ENCODE data around the gene PAQR5.

The PAQR5 gene

DNA sequence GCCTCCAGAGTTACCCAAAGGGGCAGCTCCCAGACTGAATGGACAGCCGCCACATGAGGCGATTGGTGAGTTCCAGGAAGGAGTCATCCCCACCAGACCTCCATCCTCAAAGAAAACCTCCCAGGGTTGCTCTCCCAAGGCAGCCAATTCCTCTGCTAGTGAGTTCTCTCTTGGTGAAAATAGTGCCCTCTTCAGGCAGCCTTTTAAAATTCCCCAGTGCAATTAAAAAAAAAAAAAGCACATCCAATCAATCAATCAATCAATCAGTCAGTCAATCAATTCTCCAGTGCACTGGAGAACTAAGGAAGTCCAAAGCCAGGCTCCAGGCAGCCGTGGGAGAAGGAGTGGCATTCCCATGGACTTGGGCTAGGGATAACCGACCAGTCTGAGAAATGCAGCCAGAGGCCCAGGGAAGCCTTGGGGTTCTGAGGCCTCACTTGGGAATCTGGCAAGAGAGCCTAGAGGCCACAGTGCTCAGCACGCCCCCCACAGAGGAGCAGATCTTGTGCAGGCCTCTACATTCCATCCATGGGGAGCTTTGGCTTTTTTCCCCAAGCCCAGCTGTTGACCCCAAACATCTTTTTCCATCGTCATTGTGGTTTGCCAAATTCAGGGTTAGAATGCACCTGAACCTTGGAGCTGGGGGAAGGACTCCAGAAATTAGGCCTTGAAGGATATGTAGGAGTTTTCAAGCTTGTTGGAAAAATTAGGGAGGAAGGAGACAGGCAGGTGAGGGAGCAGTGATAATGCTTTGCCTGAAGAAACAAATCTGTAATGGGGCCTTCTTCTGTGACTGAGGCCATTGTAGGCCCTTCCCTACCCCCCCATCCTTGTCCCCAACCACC, 4.8 kb downstream of the PAQR5 start:
- no peak overlapping the region for H3K27ac ChIP-seq (ENCODE audit: low read depth, low read length)
- H3K79me2 ChIP-seq (ENCODE audit: control insufficient read depth, insufficient read depth, low read length, poor library complexity) = no peaks in the 10 kb centered on the region
- no CpG with 5 or more reads among the region's 6 CpGs for WGBS (ENCODE audit: extremely low coverage, insufficient coverage, insufficient read length)
- peaks cover 2% of the 10 kb centered on the region for H3K9me3 ChIP-seq (ENCODE audit: insufficient read depth, low read depth, low read length)
- no peak overlapping the region for H4K91ac ChIP-seq (ENCODE audit: low read depth, low read length)
- H3K36me3 ChIP-seq (ENCODE audit: control insufficient read depth in 1 of 2, insufficient read depth in 2 of 2, low read length in 2 of 2) = no peaks in the 10 kb centered on the region
- H3K23ac ChIP-seq (ENCODE audit: low read length) = no peak overlapping the region
- H2AK5ac ChIP-seq (ENCODE audit: low read length) = no peak overlapping the region
- H2BK120ac ChIP-seq (ENCODE audit: insufficient read depth, low read length, poor library complexity) = no peak overlapping the region
- no peak overlapping the region for H2BK5ac ChIP-seq (ENCODE audit: low read depth, low read length, poor library complexity)
- DNase-seq = no peak
- H3K14ac ChIP-seq (ENCODE audit: low read length) = no peak overlapping the region
- no peak overlapping the region for H3K4me2 ChIP-seq (ENCODE audit: low read length)
- H3K27me3 ChIP-seq (ENCODE audit: insufficient read depth, low read length) = peaks cover 18% of the 10 kb centered on the region
- no peak overlapping the region for H4K8ac ChIP-seq (ENCODE audit: low read depth, low read length)
- H3K4me1 ChIP-seq (ENCODE audit: control insufficient read depth in 1 of 2, insufficient read depth in 2 of 2, low read length in 2 of 2) = peaks cover 5 to 10% of the 10 kb centered on the region in 2 experiments
- H3K18ac ChIP-seq (ENCODE audit: low read length) = no peak overlapping the region
- no peak overlapping the region for H3K4me3 ChIP-seq (ENCODE audit: low read depth, low read length)
- H3K79me1 ChIP-seq (ENCODE audit: low read length) = no peaks in the 10 kb centered on the region
- H2BK12ac ChIP-seq (ENCODE audit: low read length) = no peak overlapping the region
- H3K9ac ChIP-seq (ENCODE audit: low read length) = no peak overlapping the region
- H3K4ac ChIP-seq (ENCODE audit: low read depth, low read length) = no peak overlapping the region
- H2AFZ ChIP-seq (ENCODE audit: insufficient read depth, low read length, poor library complexity) = no peak overlapping the region
- H4K12ac ChIP-seq (ENCODE audit: low read depth, low read length) = no peak overlapping the region

GRCh38 chr15:69304182-69304545, 5.5 kb downstream of the PAQR5 start:
- Histone ChIP-seq H3K18ac (ENCODE audit: low read length) (no peak overlapping the region), H3K4me1 (ENCODE audit: control insufficient read depth in 1 of 2, insufficient read depth in 2 of 2, low read length in 2 of 2) (peaks cover 3 to 6% of the 10 kb centered on the region in 2 experiments), H4K8ac (ENCODE audit: low read depth, low read length) (no peak overlapping the region), H3K79me1 (ENCODE audit: low read length) (no peaks in the 10 kb centered on the region), H3K36me3 (ENCODE audit: control insufficient read depth in 1 of 2, insufficient read depth in 2 of 2, low read length in 2 of 2) (no peaks in the 10 kb centered on the region), H2AFZ (ENCODE audit: insufficient read depth, low read length, poor library complexity) (no peak overlapping the region), H4K12ac (ENCODE audit: low read depth, low read length) (no peak overlapping the region), H2BK5ac (ENCODE audit: low read depth, low read length, poor library complexity) (no peak overlapping the region), H3K4me3 (ENCODE audit: low read depth, low read length) (no peak overlapping the region), H2AK5ac (ENCODE audit: low read length) (no peak overlapping the region), H3K9ac (ENCODE audit: low read length) (no peak overlapping the region), H3K4me2 (ENCODE audit: low read length) (no peak overlapping the region), H3K4ac (ENCODE audit: low read depth, low read length) (no peak overlapping the region), H3K9me3 (ENCODE audit: insufficient read depth, low read depth, low read length) (no peaks in the 10 kb centered on the region), H3K27ac (ENCODE audit: low read depth, low read length) (no peak overlapping the region), H2BK12ac (ENCODE audit: low read length) (no peak overlapping the region), H4K91ac (ENCODE audit: low read depth, low read length) (no peak overlapping the region), H3K23ac (ENCODE audit: low read length) (no peak overlapping the region), H3K79me2 (ENCODE audit: control insufficient read depth, insufficient read depth, low read length, poor library complexity) (no peaks in the 10 kb centered on the region), H2BK120ac (ENCODE audit: insufficient read depth, low read length, poor library complexity) (no peak overlapping the region), H3K14ac (ENCODE audit: low read length) (no peak overlapping the region), H3K27me3 (ENCODE audit: insufficient read depth, low read length) (peaks cover 12% of the 10 kb centered on the region)
- peak in 1 of 2 donors; percentile 41 for DNase-seq
- no CpG with 5 or more reads among the region's 5 CpGs for WGBS (ENCODE audit: extremely low coverage, insufficient coverage, insufficient read length)

DNA sequence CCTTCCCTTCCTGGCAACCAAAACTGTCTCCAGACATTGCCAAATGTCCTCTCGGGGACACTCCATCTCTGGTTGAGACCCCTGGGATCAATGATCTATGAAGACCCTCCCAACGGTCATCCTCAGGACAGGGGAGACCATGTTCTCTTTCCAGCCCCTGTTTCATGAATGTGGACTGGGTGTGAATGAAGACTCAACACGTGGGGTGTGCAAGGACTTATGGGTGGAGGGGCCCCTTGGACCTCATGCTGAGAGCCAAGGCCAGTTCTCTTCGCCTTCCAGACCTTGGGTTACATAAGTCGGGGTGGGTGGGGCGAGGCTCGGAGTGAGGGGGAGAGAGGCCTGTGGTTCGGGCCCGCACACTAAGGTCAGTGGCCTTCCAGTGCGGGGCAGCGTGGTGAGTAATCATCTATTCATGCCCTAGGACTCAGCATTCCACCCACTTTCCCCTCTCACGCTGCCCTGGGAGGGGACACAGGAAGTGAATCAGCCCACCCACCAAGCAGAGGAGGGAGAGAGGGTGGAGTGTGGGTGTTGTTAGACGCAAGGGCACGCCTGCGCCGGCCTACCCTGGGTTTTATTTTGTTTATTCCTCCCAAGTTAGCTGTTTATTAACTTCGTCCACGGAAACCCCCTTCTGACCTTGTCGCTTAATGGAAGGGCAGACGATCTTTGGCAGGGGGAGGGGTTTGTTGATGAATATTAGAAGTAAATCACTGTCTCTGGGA, 6.7 kb downstream of the PAQR5 start:
- Histone ChIP-seq H3K4me1 (ENCODE audit: control insufficient read depth in 1 of 2, insufficient read depth in 2 of 2, low read length in 2 of 2) (peaks cover 3 to 6% of the 10 kb centered on the region in 2 experiments), H3K4me3 (ENCODE audit: low read depth, low read length) (no peak overlapping the region)

GRCh38 chr15:69305933-69306568, 7.3 kb downstream of the PAQR5 start:
- WGBS (ENCODE audit: extremely low coverage, insufficient coverage, insufficient read length) = no CpG with 5 or more reads among the region's 9 CpGs
- Histone ChIP-seq H2AFZ (ENCODE audit: insufficient read depth, low read length, poor library complexity) (no peak overlapping the region), H3K4me2 (ENCODE audit: low read length) (no peak overlapping the region), H3K14ac (ENCODE audit: low read length) (no peak overlapping the region), H3K36me3 (ENCODE audit: control insufficient read depth in 1 of 2, insufficient read depth in 2 of 2, low read length in 2 of 2) (no peaks in the 10 kb centered on the region), H3K23ac (ENCODE audit: low read length) (no peak overlapping the region), H2BK120ac (ENCODE audit: insufficient read depth, low read length, poor library complexity) (no peak overlapping the region), H3K4me1 (ENCODE audit: control insufficient read depth in 1 of 2, insufficient read depth in 2 of 2, low read length in 2 of 2) (peaks cover 3 to 6% of the 10 kb centered on the region in 2 experiments), H3K9me3 (ENCODE audit: insufficient read depth, low read depth, low read length) (no peaks in the 10 kb centered on the region), H3K27me3 (ENCODE audit: insufficient read depth, low read length) (no peaks in the 10 kb centered on the region), H4K8ac (ENCODE audit: low read depth, low read length) (no peak overlapping the region), H3K18ac (ENCODE audit: low read length) (no peak overlapping the region), H4K91ac (ENCODE audit: low read depth, low read length) (no peak overlapping the region), H2BK12ac (ENCODE audit: low read length) (no peak overlapping the region), H3K4me3 (ENCODE audit: low read depth, low read length) (no peak overlapping the region), H3K79me1 (ENCODE audit: low read length) (no peaks in the 10 kb centered on the region), H2BK5ac (ENCODE audit: low read depth, low read length, poor library complexity) (no peak overlapping the region), H3K4ac (ENCODE audit: low read depth, low read length) (no peak overlapping the region), H3K27ac (ENCODE audit: low read depth, low read length) (no peak overlapping the region), H3K79me2 (ENCODE audit: control insufficient read depth, insufficient read depth, low read length, poor library complexity) (no peaks in the 10 kb centered on the region), H3K9ac (ENCODE audit: low read length) (no peak overlapping the region), H2AK5ac (ENCODE audit: low read length) (no peak overlapping the region), H4K12ac (ENCODE audit: low read depth, low read length) (no peak overlapping the region)
- no peak for DNase-seq

More for the DNA sequence above, 6.7 kb downstream of the PAQR5 start:
- Histone ChIP-seq H3K9ac (ENCODE audit: low read length) (no peak overlapping the region), H3K9me3 (ENCODE audit: insufficient read depth, low read depth, low read length) (no peaks in the 10 kb centered on the region), H3K79me2 (ENCODE audit: control insufficient read depth, insufficient read depth, low read length, poor library complexity) (no peaks in the 10 kb centered on the region), H3K79me1 (ENCODE audit: low read length) (no peaks in the 10 kb centered on the region), H4K91ac (ENCODE audit: low read depth, low read length) (no peak overlapping the region), H3K27ac (ENCODE audit: low read depth, low read length) (no peak overlapping the region), H2BK12ac (ENCODE audit: low read length) (no peak overlapping the region), H3K23ac (ENCODE audit: low read length) (no peak overlapping the region), H2BK120ac (ENCODE audit: insufficient read depth, low read length, poor library complexity) (no peak overlapping the region), H2AK5ac (ENCODE audit: low read length) (no peak overlapping the region), H2BK5ac (ENCODE audit: low read depth, low read length, poor library complexity) (no peak overlapping the region), H3K14ac (ENCODE audit: low read length) (no peak overlapping the region), H3K4me2 (ENCODE audit: low read length) (no peak overlapping the region), H3K18ac (ENCODE audit: low read length) (no peak overlapping the region), H4K8ac (ENCODE audit: low read depth, low read length) (no peak overlapping the region), H4K12ac (ENCODE audit: low read depth, low read length) (no peak overlapping the region), H2AFZ (ENCODE audit: insufficient read depth, low read length, poor library complexity) (no peak overlapping the region), H3K27me3 (ENCODE audit: insufficient read depth, low read length) (no peaks in the 10 kb centered on the region), H3K36me3 (ENCODE audit: control insufficient read depth in 1 of 2, insufficient read depth in 2 of 2, low read length in 2 of 2) (no peaks in the 10 kb centered on the region), H3K4ac (ENCODE audit: low read depth, low read length) (no peak overlapping the region)
- peak in 1 of 2 donors; percentile 15 for DNase-seq
- no CpG with 5 or more reads among the region's 20 CpGs for WGBS (ENCODE audit: extremely low coverage, insufficient coverage, insufficient read length)

Data from trophoblast cell (in vitro differentiated cells and primary cell).